ENCODE results near the gene IWS1. TPM values are rescaled to one million over a fixed set of nuclear protein-coding genes. Genes with fewer than 3 reads are reported as not detected.
"Not testable (repeated sequence)": the region's sequence is repeated elsewhere in the genome, so short reads cannot be mapped to it uniquely, and the experiment has no call there.

Gene IWS1
- polyA plus RNA-seq, 4 donors, result 60.9 to 74.7 (median 69.8) TPM

GRCh38 chr2:127530245-127531140, 4.2 kb upstream of the IWS1 start:
- DNase-seq (ENCODE audit: low read depth in 4 of 4, low spot score in 2 of 4), result no peak

GRCh38 chr2:127529416-127529815, 3.1 kb upstream of the IWS1 start:
- DNase-seq (ENCODE audit: low read depth in 4 of 4, low spot score in 2 of 4), result not testable (repeated sequence)

- DNase-seq (ENCODE audit: low read depth in 4 of 4, low spot score in 2 of 4), result no peak
Measured at GRCh38 chr2:127528487-127528886, 2.2 kb upstream of the IWS1 start.

GRCh38 chr2:127527001-127527804, 914 bp upstream of the IWS1 start:
- DNase-seq (ENCODE audit: low read depth in 4 of 4, low spot score in 2 of 4), result no peak

GRCh38 chr2:127525691-127526131, 578 bp downstream of the IWS1 start:
- peak in 1 of 4 donors; percentile 59 for DNase-seq (ENCODE audit: low read depth in 4 of 4, low spot score in 2 of 4)

- DNase-seq (ENCODE audit: low read depth in 4 of 4, low spot score in 2 of 4), result not testable (repeated sequence)
Measured at GRCh38 chr2:127524198-127524834, 2.0 kb downstream of the IWS1 start.

GRCh38 chr2:127523269-127523939, 2.9 kb downstream of the IWS1 start:
- no peak for DNase-seq (ENCODE audit: low read depth in 4 of 4, low spot score in 2 of 4)

GRCh38 chr2:127520424-127520823, 5.9 kb downstream of the IWS1 start:
- DNase-seq (ENCODE audit: low read depth in 4 of 4, low spot score in 2 of 4), result no peak

- no peak for DNase-seq (ENCODE audit: low read depth in 4 of 4, low spot score in 2 of 4)
Measured at GRCh38 chr2:127517465-127517864, 8.8 kb downstream of the IWS1 start.

- no peak for DNase-seq (ENCODE audit: low read depth in 4 of 4, low spot score in 2 of 4)
Measured at GRCh38 chr2:127516041-127516762, 10.1 kb downstream of the IWS1 start.

GRCh38 chr2:127515383-127515915, 10.8 kb downstream of the IWS1 start:
- DNase-seq (ENCODE audit: low read depth in 4 of 4, low spot score in 2 of 4), result no peak

- DNase-seq (ENCODE audit: low read depth in 4 of 4, low spot score in 2 of 4), result no peak
Measured at GRCh38 chr2:127514485-127514884, 11.8 kb downstream of the IWS1 start.

- DNase-seq (ENCODE audit: low read depth in 4 of 4, low spot score in 2 of 4), result no peak
Measured at GRCh38 chr2:127514076-127514475, 12.2 kb downstream of the IWS1 start.

GRCh38 chr2:127512362-127512761, 13.9 kb downstream of the IWS1 start:
- DNase-seq (ENCODE audit: low read depth in 4 of 4, low spot score in 2 of 4), result no peak

- DNase-seq (ENCODE audit: low read depth in 4 of 4, low spot score in 2 of 4), result no peak
Measured at GRCh38 chr2:127511917-127512316, 14.4 kb downstream of the IWS1 start.

- DNase-seq (ENCODE audit: low read depth in 4 of 4, low spot score in 2 of 4), result no peak
Measured at GRCh38 chr2:127511090-127511695, 15.1 kb downstream of the IWS1 start.

GRCh38 chr2:127510073-127510472, 16.2 kb downstream of the IWS1 start:
- no peak for DNase-seq (ENCODE audit: low read depth in 4 of 4, low spot score in 2 of 4)

- no peak for DNase-seq (ENCODE audit: low read depth in 4 of 4, low spot score in 2 of 4)
Measured at GRCh38 chr2:127508631-127509034, 17.7 kb downstream of the IWS1 start.

- no peak for DNase-seq (ENCODE audit: low read depth in 4 of 4, low spot score in 2 of 4)
Measured at GRCh38 chr2:127508023-127508630, 18.2 kb downstream of the IWS1 start.
